Measurements from ENCODE around the gene CTLA4. TPM values are rescaled to one million over a fixed set of nuclear protein-coding genes. Genes with fewer than 3 reads are reported as not detected.

The CTLA4 gene
- total and polyA plus RNA-seq, 2 of the 4 experiments (the other 2 are of a cell fraction): not detected

DNA sequence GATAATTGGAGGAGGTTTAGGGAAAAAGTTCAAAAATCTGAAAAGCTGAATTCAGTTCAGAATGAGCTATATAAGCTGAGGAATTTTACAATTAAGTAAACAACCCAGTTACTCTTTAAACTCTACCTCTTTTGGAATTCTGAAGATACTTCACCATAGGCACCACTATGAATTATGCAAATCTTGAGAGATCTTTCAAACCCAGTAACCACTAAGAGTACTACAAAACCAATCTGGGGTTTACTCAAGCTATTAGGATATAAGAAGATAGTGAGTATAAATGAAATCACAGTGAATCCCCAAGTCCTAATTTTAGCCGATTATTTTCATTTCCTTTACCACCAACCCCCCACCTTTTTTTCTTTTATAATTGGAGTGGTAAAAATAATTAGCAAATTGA is 6.0 kb upstream of the CTLA4 start:
- no peak overlapping the region for H2BK15ac ChIP-seq (ENCODE audit: low read depth, low read length)
- no peak overlapping the region for H3K18ac ChIP-seq (ENCODE audit: low read depth, low read length)
- DNase-seq (no peak), ATAC-seq (ENCODE audit: low read depth) (no peak)
- no peaks in the 10 kb centered on the region for H3K9me1 ChIP-seq (ENCODE audit: insufficient read depth, low read length)
- no peaks in the 10 kb centered on the region for H3K79me1 ChIP-seq (ENCODE audit: low read depth in 1 of 2, low read length in 2 of 2)
- H3K4me3 ChIP-seq (ENCODE audit: insufficient read depth, low read depth, low read length): no peak overlapping the region
- H3K9ac ChIP-seq (ENCODE audit: low read depth, low read length): no peak overlapping the region
- H3K56ac ChIP-seq (ENCODE audit: extremely low read depth, insufficient read depth, low read length): no peak overlapping the region
- H2AK5ac ChIP-seq (ENCODE audit: low read depth, low read length): no peak overlapping the region
- H4K5ac ChIP-seq (ENCODE audit: low read depth, low read length): no peak overlapping the region
- no peak overlapping the region for H2BK120ac ChIP-seq (ENCODE audit: low read depth, low read length)
- ChIA-PET POLR2A (ENCODE audit: unreplicated experiment) (no interaction called here), CTCF (no interaction called here)
- peaks cover 12% of the 10 kb centered on the region for H3K27me3 ChIP-seq (ENCODE audit: control insufficient read depth, insufficient read depth, low read length)
- no peak overlapping the region for H4K91ac ChIP-seq (ENCODE audit: insufficient read depth, low read depth, low read length)
- H3K23ac ChIP-seq (ENCODE audit: low read depth, low read length): no peak overlapping the region
- no peak overlapping the region for H2AFZ ChIP-seq (replicated peaks; ENCODE audit: low read length, poor library complexity)
- BruUV-seq (replicated peaks): no TSS peak
- H3K14ac ChIP-seq (replicated peaks; ENCODE audit: low read depth, low read length): no peak overlapping the region
- H2BK5ac ChIP-seq (ENCODE audit: low read depth, low read length, poor library complexity, severe bottlenecking): no peak overlapping the region
- intact Hi-C loops (cut with micrococcal nuclease): no loop called here
- dilution Hi-C loops (cut with HindIII; ENCODE audit: low sequenced_read_pairs, unreplicated experiment): no loop called here
- no peak overlapping the region for H3K27ac ChIP-seq (ENCODE audit: insufficient read depth, low read length)
- no peak overlapping the region for H3K4ac ChIP-seq (ENCODE audit: low read depth, low read length)
- H3K4me2 ChIP-seq (ENCODE audit: low read depth, low read length): no peak overlapping the region
- no peak overlapping the region for H2BK20ac ChIP-seq (ENCODE audit: low read depth, low read length)
- no peaks in the 10 kb centered on the region for H3K9me3 ChIP-seq (ENCODE audit: control insufficient read depth, insufficient read depth, low read length)
- in situ Hi-C loops (cut with MboI; ENCODE audit: low sequenced_read_pairs): no loop called here
- H4K20me1 ChIP-seq (ENCODE audit: insufficient read depth, low read length): no peaks in the 10 kb centered on the region
- TF ChIP-seq, protein P1, sequence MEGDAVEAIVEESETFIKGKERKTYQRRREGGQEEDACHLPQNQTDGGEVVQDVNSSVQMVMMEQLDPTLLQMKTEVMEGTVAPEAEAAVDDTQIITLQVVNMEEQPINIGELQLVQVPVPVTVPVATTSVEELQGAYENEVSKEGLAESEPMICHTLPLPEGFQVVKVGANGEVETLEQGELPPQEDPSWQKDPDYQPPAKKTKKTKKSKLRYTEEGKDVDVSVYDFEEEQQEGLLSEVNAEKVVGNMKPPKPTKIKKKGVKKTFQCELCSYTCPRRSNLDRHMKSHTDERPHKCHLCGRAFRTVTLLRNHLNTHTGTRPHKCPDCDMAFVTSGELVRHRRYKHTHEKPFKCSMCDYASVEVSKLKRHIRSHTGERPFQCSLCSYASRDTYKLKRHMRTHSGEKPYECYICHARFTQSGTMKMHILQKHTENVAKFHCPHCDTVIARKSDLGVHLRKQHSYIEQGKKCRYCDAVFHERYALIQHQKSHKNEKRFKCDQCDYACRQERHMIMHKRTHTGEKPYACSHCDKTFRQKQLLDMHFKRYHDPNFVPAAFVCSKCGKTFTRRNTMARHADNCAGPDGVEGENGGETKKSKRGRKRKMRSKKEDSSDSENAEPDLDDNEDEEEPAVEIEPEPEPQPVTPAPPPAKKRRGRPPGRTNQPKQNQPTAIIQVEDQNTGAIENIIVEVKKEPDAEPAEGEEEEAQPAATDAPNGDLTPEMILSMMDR (conservative IDR thresholded peaks at IDR 0.05; ENCODE audit: low read depth, low read length): no peak
- no peak for TF ChIP-seq RAD21 (IDR thresholded peaks at IDR 0.05; ENCODE audit: low read length)
- TF ChIP-seq NFE2L2 (IDR thresholded peaks at IDR 0.05; ENCODE audit: low read depth, low read length): no peak
- no peak for TF ChIP-seq SMC3 (IDR thresholded peaks at IDR 0.05; ENCODE audit: low read depth, low read length)
- TF ChIP-seq, protein P2, sequence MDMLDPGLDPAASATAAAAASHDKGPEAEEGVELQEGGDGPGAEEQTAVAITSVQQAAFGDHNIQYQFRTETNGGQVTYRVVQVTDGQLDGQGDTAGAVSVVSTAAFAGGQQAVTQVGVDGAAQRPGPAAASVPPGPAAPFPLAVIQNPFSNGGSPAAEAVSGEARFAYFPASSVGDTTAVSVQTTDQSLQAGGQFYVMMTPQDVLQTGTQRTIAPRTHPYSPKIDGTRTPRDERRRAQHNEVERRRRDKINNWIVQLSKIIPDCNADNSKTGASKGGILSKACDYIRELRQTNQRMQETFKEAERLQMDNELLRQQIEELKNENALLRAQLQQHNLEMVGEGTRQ (IDR thresholded peaks at IDR 0.05; ENCODE audit: low read depth, low read length): no peak
- TF ChIP-seq, protein P3, sequence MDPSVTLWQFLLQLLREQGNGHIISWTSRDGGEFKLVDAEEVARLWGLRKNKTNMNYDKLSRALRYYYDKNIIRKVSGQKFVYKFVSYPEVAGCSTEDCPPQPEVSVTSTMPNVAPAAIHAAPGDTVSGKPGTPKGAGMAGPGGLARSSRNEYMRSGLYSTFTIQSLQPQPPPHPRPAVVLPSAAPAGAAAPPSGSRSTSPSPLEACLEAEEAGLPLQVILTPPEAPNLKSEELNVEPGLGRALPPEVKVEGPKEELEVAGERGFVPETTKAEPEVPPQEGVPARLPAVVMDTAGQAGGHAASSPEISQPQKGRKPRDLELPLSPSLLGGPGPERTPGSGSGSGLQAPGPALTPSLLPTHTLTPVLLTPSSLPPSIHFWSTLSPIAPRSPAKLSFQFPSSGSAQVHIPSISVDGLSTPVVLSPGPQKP (IDR thresholded peaks at IDR 0.05; ENCODE audit: borderline replicate concordance, low read depth, low read length): no peak
- TF ChIP-seq RCOR1 (IDR thresholded peaks at IDR 0.05; ENCODE audit: insufficient replicate concordance, low read length): no peak
- TF ChIP-seq MXI1 (IDR thresholded peaks at IDR 0.05; ENCODE audit: borderline replicate concordance, low read depth, low read length): no peak
- no peak for TF ChIP-seq CEBPB (IDR thresholded peaks at IDR 0.05; ENCODE audit: low read depth, low read length)
- no peak for TF ChIP-seq FOS (IDR thresholded peaks at IDR 0.05; ENCODE audit: low read depth, low read length)
- TF ChIP-seq BHLHE40 (IDR thresholded peaks at IDR 0.05; ENCODE audit: low read depth, low read length): no peak
- TF ChIP-seq MAFK (IDR thresholded peaks at IDR 0.05; ENCODE audit: low read depth, low read length): no peak
- H2AK9ac ChIP-seq (replicated peaks; ENCODE audit: low read depth, low read length, poor library complexity): no peak overlapping the region
- no peaks in the 10 kb centered on the region for H3K4me1 ChIP-seq (ENCODE audit: control insufficient read depth, insufficient read depth, low read length)
- H3K36me3 ChIP-seq (ENCODE audit: control insufficient read depth, insufficient read depth, low read length): no peaks in the 10 kb centered on the region
- H4K8ac ChIP-seq (ENCODE audit: low read depth in 2 of 2, low read length in 2 of 2): no peak overlapping the region
- WGBS, 2 experiments (ENCODE audit: extremely low coverage in 2 of 2, insufficient read length in 1 of 2): no CpG with 5 or more reads among the region's 1 CpG
